Activated B cell treated with CpG ODN at 0.5 μM for 24 hours (primary cell): ENCODE results near the gene OR8A1. TPM values are rescaled to one million over a fixed set of nuclear protein-coding genes. Genes with fewer than 3 reads are reported as not detected.

Experiments
- ATAC-seq: fragments of 200-7000 bp; cut with Tn5 transposase; one replicate; pipeline ENCODE4 v1.10.0; 2021; ENCODE audit warnings: low read depth, mild to moderate bottlenecking, moderate library complexity
- CTCF ChIA-PET: fragments of 350-600 bp; sonication (Branson Sonifier 250); formaldehyde crosslinking; loops from one replicate; lab custom pipeline; 2021; ENCODE audit warnings: antibody characterized with exemption; lab: Charles Lee
- POLR2A ChIA-PET: fragments of 350-600 bp; sonication (Branson Sonifier 250); formaldehyde crosslinking; loops from one replicate; lab custom pipeline; 2021; ENCODE audit warnings: antibody characterized with exemption; lab: Charles Lee
- DNase-seq: peaks from one replicate; pipeline ENCODE4 v3.0.0; 2022
- H3K27ac Mint-ChIP-seq: one replicate; pipeline ENCODE4 v1.8.0; 2020; ENCODE audit warnings: mixed read lengths
- H3K27me3 Mint-ChIP-seq: one replicate; pipeline ENCODE4 v1.8.0; 2021; ENCODE audit warnings: mixed read lengths
- H3K36me3 Mint-ChIP-seq: one replicate; pipeline ENCODE4 v1.8.0; 2021; ENCODE audit warnings: low read depth, mixed read lengths
- H3K4me1 Mint-ChIP-seq: one replicate; pipeline ENCODE4 v1.8.0; 2021; ENCODE audit warnings: mixed read lengths
- H3K4me3 Mint-ChIP-seq: one replicate; pipeline ENCODE4 v1.8.0; 2020; ENCODE audit warnings: mild to moderate bottlenecking, mixed read lengths
- H3K9me3 Mint-ChIP-seq: one replicate; pipeline ENCODE4 v1.8.0; 2020; ENCODE audit warnings: mixed read lengths
- intact Hi-C: fragments of 100-400 bp; cut with micrococcal nuclease; formaldehyde crosslinking; loops from one replicate; pipeline ENCODE4 v1.15.1; 2024
- total RNA-seq: library from RNA; stranded (reverse); gene quantifications from 2 replicates; pipeline ENCODE4 v1.2.3, GENCODE V29; 2022
- TF ChIP-seq, protein P1 (sequence below): fragments of 200-600 bp; IDR thresholded peaks from one replicate; pipeline ENCODE4 v1.8.0; 2022; ENCODE audit warnings: antibody characterized with exemption, mild to moderate bottlenecking

OR8A1 gene
- total RNA-seq, 1 donor from 2014 or later, result not detected

DNA sequence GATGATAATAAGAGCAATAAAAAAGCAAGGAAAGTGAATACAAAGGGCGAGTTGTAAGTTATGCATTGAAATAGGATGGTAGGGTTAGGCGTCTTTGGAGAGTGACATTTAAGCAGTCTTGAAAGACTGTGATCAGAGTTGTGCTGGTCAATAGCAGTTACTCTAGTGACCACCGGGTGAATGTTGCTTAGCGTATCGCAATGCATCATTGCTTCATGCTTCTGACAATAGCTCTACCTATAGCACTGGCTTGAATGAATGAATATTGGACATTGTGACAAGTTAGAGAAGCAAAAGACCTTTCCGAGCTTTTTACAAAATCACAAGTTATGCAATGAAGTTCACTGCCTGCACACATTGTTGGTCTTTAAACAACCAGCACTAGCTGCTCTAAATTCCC lies 18.6 kb upstream of the OR8A1 start:
- Mint-ChIP-seq H3K36me3 (no peaks in the 10 kb centered on the region), H3K4me3 (no peak overlapping the region), H3K9me3 (no peaks in the 10 kb centered on the region), H3K27me3 (no peaks in the 10 kb centered on the region), H3K27ac (no peak overlapping the region), H3K4me1 (no peaks in the 10 kb centered on the region)
- intact Hi-C loops, result no loop called here
- CTCF ChIA-PET, result no interaction called here
- TF ChIP-seq, protein P1, sequence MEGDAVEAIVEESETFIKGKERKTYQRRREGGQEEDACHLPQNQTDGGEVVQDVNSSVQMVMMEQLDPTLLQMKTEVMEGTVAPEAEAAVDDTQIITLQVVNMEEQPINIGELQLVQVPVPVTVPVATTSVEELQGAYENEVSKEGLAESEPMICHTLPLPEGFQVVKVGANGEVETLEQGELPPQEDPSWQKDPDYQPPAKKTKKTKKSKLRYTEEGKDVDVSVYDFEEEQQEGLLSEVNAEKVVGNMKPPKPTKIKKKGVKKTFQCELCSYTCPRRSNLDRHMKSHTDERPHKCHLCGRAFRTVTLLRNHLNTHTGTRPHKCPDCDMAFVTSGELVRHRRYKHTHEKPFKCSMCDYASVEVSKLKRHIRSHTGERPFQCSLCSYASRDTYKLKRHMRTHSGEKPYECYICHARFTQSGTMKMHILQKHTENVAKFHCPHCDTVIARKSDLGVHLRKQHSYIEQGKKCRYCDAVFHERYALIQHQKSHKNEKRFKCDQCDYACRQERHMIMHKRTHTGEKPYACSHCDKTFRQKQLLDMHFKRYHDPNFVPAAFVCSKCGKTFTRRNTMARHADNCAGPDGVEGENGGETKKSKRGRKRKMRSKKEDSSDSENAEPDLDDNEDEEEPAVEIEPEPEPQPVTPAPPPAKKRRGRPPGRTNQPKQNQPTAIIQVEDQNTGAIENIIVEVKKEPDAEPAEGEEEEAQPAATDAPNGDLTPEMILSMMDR, result no peak
- POLR2A ChIA-PET, result no interaction called here
- DNase-seq (no peak), ATAC-seq (no peak)

DNA sequence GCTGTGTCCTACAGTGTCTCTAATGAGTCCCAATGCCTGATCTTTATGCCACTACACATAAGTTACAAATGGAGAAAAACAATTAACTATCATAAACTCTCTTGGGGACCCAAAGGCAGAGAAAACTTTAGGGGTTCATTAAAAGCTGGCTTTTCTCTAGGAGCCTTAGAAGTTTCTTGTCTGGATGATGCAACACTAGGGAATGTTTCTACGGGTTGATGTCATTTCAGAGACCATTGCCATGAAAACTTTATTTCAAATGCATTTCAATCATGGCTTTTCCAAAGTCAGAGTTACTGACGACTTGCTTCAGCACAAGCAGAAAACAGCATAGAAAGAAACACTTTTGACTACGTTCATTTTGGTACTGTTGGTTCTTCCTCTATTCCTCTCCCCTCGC lies 17.8 kb upstream of the OR8A1 start:
- TF ChIP-seq, protein P1, result no peak
- H3K36me3 Mint-ChIP-seq, result no peaks in the 10 kb centered on the region
- H3K27me3 Mint-ChIP-seq, result no peaks in the 10 kb centered on the region
- no peaks in the 10 kb centered on the region for H3K9me3 Mint-ChIP-seq
- H3K27ac Mint-ChIP-seq, result no peak overlapping the region
- ATAC-seq, result no peak
- no peak overlapping the region for H3K4me3 Mint-ChIP-seq
- intact Hi-C loops, result no loop called here
- CTCF ChIA-PET, result no interaction called here
- POLR2A ChIA-PET, result no interaction called here
- H3K4me1 Mint-ChIP-seq, result no peaks in the 10 kb centered on the region
- no peak for DNase-seq

DNA sequence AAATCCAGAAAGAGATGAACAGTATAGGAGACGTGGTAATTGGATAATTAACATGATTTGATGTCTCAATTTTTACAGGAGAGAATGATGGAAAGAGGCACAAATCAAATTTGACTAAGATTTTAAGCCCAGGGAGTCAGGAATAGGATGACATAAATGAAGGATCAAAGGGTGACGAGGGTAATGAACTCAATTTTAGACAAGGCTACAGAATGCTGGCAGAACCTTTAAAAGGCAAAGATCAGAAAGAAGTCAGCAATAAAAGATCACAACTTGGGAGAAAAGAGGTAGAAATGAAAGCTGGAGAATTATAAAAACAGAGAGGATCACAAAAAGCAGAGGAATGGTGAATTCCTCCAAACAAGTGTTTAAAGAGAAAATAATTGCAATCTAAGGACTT lies 13.0 kb upstream of the OR8A1 start:
- no peak overlapping the region for H3K27ac Mint-ChIP-seq
- intact Hi-C loops, result no loop called here
- H3K36me3 Mint-ChIP-seq, result no peaks in the 10 kb centered on the region
- H3K4me3 Mint-ChIP-seq, result no peak overlapping the region
- TF ChIP-seq, protein P1, result no peak
- ChIA-PET POLR2A (no interaction called here), CTCF (no interaction called here)
- H3K9me3 Mint-ChIP-seq, result no peaks in the 10 kb centered on the region
- no peak for ATAC-seq
- no peak for DNase-seq
- no peaks in the 10 kb centered on the region for H3K4me1 Mint-ChIP-seq
- peaks cover 2% of the 10 kb centered on the region for H3K27me3 Mint-ChIP-seq

DNA sequence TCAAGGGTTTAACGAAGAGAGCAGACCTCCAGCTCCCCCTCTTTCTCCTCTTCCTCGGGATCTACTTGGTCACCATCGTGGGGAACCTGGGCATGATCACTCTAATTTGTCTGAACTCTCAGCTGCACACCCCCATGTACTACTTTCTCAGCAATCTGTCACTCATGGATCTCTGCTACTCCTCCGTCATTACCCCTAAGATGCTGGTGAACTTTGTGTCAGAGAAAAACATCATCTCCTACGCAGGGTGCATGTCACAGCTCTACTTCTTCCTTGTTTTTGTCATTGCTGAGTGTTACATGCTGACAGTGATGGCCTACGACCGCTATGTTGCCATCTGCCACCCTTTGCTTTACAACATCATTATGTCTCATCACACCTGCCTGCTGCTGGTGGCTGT lies 363 bp downstream of the OR8A1 start:
- Mint-ChIP-seq H3K4me3 (no peak overlapping the region), H3K36me3 (no peaks in the 10 kb centered on the region), H3K27ac (no peak overlapping the region), H3K27me3 (peaks cover 7% of the 10 kb centered on the region), H3K9me3 (no peaks in the 10 kb centered on the region), H3K4me1 (no peaks in the 10 kb centered on the region)
- POLR2A ChIA-PET, result no interaction called here
- ATAC-seq (no peak), DNase-seq (no peak)
- CTCF ChIA-PET, result no interaction called here
- TF ChIP-seq, protein P1, result no peak
- intact Hi-C loops, result no loop called here

DNA sequence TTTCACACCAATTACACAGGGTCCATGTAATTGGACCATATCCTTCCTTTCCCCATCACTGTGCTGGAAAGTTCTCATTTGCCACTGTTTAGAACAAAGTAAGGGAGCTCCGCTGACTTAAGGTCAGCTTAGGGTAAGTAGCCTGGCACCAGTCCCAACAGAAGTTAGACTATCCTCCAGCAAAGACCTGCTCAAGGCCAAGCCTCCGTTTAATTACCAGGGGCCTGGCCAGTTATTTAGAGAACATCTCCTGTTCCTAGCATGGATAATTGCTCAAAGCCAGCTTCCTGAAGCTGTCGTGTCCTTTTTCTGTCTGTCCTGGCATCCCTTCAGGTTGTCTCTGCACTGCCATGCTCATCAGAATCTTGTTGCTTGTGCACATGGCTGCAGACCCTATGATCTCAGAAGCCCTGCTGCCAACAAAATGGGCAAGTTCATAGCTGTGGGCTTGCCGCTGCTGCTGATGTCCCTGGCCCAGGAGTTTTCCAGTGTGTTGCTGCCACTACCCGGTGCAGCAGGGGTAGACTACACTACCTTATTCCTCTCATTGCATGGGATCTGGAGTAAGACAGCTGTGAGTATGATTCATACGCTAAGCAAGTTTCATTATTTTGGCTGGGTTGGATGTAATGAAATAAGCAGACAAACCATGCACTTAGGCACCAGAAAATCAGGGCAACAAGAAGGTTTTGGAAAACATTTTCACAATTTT lies 8.1 kb downstream of the OR8A1 start:
- H3K27me3 Mint-ChIP-seq, result peaks cover 15% of the 10 kb centered on the region
- H3K9me3 Mint-ChIP-seq, result no peaks in the 10 kb centered on the region
- POLR2A ChIA-PET, result no interaction called here
- H3K4me3 Mint-ChIP-seq, result no peak overlapping the region
- no peak overlapping the region for H3K27ac Mint-ChIP-seq
- no peak for DNase-seq
- no peaks in the 10 kb centered on the region for H3K4me1 Mint-ChIP-seq
- TF ChIP-seq, protein P1, result no peak
- CTCF ChIA-PET, result no interaction called here
- intact Hi-C loops, result no loop called here
- H3K36me3 Mint-ChIP-seq, result no peaks in the 10 kb centered on the region
- no peak for ATAC-seq
